Measurements from ENCODE around the gene CTBP1. TPM values are rescaled to one million over a fixed set of nuclear protein-coding genes. Genes with fewer than 3 reads are reported as not detected.

Gene CTBP1
- total and polyA plus RNA-seq, 2 of the 8 experiments (the other 6 are each of a cell fraction or from before 2014, with no cell fraction given), result 128 to 185 TPM

DNA sequence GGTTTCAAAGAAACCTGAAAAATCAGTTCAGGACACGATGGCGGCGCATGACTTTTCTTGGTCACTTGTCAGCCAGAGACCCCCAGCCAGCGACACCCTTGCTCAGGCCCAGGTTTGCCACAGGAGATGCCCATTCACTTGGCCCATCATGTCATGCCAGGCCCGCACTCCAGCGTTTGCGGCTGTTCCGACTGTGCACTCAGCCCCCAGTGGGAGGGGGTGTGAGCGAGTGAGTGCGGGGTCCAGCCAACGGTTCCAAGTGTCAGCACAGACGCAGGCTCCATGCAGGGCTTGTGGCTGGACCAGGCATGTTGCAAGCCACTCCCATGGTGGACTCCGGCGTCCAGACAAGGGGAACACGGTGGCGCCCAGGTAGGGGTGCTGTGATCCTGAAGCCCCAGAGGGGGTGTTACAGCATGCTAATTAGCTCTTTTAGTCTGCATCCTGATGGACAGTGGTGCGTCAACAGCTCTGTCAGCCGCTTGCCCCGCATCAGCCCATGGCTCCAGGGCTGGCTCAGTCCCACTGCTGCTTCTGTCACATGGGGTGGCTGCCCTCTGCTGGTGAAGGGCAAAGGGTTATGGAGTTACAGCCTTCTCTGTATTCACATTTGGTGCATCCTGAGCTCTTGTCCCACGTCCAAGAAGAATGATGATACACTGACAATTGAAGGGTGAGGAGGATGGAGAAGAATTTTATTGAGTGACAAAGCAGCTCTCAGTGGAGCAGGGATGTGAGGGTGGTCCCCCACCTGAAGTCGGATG is 37.0 kb upstream of the CTBP1 start (continued):
- TF ChIP-seq KDM1A (IDR thresholded peaks at IDR 0.05; ENCODE audit: borderline replicate concordance, low read length), result no peak
- TF ChIP-seq, protein P1, sequence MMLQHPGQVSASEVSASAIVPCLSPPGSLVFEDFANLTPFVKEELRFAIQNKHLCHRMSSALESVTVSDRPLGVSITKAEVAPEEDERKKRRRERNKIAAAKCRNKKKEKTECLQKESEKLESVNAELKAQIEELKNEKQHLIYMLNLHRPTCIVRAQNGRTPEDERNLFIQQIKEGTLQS (IDR thresholded peaks at IDR 0.05; ENCODE audit: insufficient read depth, low read depth, low read length), result no peak
